Measurements from ENCODE around the gene U2SURP.

The U2SURP gene

DNA sequence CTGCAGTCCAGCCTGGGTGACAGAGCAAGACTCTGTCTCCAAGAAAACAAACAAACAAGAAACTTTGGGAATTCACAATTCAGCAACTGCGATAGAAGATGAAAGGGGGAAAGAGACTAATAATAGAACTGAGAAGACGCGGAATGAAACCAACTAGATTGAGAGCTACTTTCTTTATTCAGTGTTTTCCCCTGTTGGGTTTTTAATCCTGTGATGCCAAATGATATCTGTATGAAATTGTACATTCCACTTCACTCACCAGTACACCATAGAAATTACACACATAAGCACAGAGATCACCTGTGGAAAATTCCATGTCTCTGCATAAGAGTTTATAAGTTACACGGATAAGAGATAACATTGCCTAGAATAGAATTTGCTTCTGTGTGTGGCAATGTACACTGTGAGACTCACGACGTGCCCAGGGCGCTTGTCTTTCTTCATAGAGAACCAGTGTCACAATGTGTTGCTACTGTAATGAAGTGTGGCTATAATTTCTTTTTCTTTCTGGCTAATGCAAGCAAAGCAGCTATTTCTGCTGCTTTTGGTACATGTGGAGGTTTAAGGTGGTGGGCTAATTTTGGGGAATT is 100.5 kb downstream of the U2SURP start:
- no peak for DNase-seq (ENCODE audit: low read depth in 2 of 2)

DNA sequence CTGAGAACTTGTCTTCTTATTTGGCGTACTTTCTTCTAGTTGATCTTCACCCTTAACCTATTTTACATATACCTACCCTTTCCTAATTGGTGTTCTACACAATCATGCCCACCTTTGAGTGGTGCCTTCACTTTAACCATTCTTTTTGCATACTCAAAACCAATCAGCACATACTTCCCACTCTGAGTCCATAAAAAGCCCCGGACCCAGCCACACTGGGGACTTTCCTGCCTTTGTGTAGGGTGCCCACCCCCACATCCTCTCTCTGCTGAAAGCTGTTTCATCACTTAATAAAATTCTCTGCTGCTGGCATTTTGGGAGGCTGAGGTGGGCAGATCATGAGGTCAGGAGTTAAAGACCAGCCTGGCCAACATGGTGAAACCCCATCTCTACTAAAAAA is 102.3 kb downstream of the U2SURP start:
- no peak for DNase-seq (ENCODE audit: low read depth in 2 of 2)

DNA sequence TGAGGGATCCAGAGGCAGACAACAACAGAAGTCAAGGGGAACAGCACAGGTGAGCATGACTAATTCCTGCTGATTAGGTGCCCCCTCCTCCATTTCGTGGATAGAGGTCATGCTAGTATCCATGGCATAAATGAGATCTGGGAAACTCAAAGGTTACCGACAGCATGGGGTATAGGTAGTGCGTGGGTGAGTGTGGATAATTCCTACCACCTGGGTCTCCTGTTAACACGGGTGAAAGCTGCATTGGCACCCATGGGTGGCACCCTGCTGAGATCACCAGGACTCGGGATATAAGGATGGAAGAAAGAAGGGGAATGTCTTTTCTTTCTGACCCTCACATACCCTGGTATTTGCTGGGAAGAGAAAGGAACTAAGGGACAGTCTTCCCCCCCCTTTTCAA is 103.8 kb downstream of the U2SURP start:
- DNase-seq (ENCODE audit: low read depth in 2 of 2), result no peak

DNA sequence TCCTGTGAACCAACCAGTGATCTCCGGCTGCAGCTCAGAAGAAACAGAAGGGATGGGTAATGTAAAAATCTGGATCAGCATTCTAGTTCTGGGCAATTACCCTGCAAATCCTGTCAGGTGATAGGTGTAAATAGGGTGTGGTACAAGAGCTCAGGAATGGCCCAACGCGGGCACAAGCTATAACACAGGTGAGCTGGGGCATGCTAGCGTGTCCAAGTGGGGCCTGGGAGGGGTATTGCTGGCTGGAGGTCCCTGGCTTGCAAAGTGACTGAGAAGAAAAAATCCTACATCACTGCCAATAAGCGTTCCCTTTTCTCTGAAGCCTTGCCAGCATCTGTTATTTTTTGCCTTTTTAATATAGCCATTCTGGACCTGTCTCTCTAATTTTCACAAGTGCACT is 108.5 kb downstream of the U2SURP start:
- no peak for DNase-seq (ENCODE audit: low read depth in 2 of 2)

Measured in stimulated activated CD8-positive, alpha-beta memory T cell treated with anti-CD3 and anti-CD28 coated beads, Interleukin-7, amount 100 ng/mL, for 4 hours (primary cell).